ENCODE measurements around the gene STARD4. TPM values are rescaled to one million over a fixed set of nuclear protein-coding genes. Genes with fewer than 3 reads are reported as not detected.

STARD4 gene
- total RNA-seq, 2 experiments from 2014 or later = 132 TPM

DNA sequence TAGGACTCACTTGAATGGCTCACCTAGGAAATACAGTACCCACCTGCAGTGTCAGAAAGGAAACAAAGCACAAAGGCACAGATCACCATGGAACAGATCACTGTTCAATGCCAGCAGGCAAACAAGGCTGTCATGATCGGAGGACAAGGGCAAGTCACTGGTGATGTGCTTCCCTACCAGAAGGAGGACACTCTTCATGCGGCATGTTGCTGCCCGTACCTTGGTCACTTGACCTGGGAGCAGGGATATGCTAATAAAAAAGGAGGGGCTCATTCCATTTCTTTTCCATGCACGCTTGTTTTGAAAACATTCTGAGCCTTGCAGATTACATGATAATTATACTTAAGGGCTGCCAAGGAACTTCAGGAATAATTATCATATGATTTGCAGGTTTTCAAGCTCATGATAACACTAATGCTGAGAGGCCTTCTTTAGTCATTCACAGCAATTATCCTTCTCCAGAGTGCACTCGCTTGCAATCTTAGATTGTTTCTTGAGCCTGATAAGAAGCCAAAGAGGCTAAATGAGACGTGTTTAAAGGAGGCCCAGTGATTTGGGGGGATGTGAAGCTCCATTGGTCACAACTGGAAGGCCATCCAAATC lies 36.1 kb upstream of the STARD4 start:
- POLR2A ChIA-PET = no interaction called here
- intact Hi-C loops (cut with micrococcal nuclease) = no loop called here
- Mint-ChIP-seq H3K4me1 (ENCODE audit: low read depth) (peaks cover 23% of the 10 kb centered on the region), H3K27ac (no peak overlapping the region), H3K36me3 (ENCODE audit: low read depth) (no peaks in the 10 kb centered on the region), H3K9me3 (no peaks in the 10 kb centered on the region), H3K4me3 (no peak overlapping the region), H3K27me3 (no peaks in the 10 kb centered on the region)
- CTCF ChIA-PET = interaction anchor here (2.2 to 8.0 kb wide), 2 partner anchors 12 to 16 kb away, joined by 6 to 58 read pairs; no protein-coding TSS in a partner anchor
- no peak for DNase-seq
- ATAC-seq = no peak
- TF ChIP-seq, protein P1, sequence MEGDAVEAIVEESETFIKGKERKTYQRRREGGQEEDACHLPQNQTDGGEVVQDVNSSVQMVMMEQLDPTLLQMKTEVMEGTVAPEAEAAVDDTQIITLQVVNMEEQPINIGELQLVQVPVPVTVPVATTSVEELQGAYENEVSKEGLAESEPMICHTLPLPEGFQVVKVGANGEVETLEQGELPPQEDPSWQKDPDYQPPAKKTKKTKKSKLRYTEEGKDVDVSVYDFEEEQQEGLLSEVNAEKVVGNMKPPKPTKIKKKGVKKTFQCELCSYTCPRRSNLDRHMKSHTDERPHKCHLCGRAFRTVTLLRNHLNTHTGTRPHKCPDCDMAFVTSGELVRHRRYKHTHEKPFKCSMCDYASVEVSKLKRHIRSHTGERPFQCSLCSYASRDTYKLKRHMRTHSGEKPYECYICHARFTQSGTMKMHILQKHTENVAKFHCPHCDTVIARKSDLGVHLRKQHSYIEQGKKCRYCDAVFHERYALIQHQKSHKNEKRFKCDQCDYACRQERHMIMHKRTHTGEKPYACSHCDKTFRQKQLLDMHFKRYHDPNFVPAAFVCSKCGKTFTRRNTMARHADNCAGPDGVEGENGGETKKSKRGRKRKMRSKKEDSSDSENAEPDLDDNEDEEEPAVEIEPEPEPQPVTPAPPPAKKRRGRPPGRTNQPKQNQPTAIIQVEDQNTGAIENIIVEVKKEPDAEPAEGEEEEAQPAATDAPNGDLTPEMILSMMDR (IDR thresholded peaks at IDR 0.05) = no peak

DNA sequence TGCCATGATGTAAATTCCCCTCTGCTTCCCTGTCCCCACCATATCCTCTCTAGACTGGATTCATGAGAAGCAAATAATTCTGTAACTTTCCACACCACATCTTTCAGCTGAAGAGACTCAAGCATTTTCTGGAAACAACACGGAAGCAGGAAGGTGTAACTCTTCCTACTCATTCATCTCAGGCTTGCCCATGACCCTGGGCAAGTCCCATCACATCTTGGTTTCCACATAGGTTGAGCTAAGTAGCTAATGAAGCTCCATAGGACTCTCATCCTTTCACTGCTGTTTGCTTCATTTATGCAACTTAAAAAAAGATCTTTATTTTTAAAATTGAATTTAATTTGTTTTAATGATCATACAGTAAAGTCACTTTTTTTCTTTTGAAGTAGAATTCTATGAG lies 32.7 kb upstream of the STARD4 start:
- ChIA-PET POLR2A (interaction anchor here (0.6 kb wide), 1 partner anchor 54 kb away, joined by 3 read pairs; no protein-coding TSS in a partner anchor), CTCF (interaction anchor here (0.9 to 5.0 kb wide), 3 partner anchors 9 to 602 kb away, joined by 3 to 33 read pairs (median 3); no protein-coding TSS in a partner anchor)
- ATAC-seq = no peak
- H3K36me3 Mint-ChIP-seq (ENCODE audit: low read depth) = no peaks in the 10 kb centered on the region
- no peaks in the 10 kb centered on the region for H3K4me1 Mint-ChIP-seq (ENCODE audit: low read depth)
- no peaks in the 10 kb centered on the region for H3K9me3 Mint-ChIP-seq
- no peak for DNase-seq
- TF ChIP-seq, protein P1 (IDR thresholded peaks at IDR 0.05) = no peak
- intact Hi-C loops (cut with micrococcal nuclease) = no loop called here
- H3K27ac Mint-ChIP-seq = no peak overlapping the region
- H3K27me3 Mint-ChIP-seq = peaks cover 6% of the 10 kb centered on the region
- no peak overlapping the region for H3K4me3 Mint-ChIP-seq

DNA sequence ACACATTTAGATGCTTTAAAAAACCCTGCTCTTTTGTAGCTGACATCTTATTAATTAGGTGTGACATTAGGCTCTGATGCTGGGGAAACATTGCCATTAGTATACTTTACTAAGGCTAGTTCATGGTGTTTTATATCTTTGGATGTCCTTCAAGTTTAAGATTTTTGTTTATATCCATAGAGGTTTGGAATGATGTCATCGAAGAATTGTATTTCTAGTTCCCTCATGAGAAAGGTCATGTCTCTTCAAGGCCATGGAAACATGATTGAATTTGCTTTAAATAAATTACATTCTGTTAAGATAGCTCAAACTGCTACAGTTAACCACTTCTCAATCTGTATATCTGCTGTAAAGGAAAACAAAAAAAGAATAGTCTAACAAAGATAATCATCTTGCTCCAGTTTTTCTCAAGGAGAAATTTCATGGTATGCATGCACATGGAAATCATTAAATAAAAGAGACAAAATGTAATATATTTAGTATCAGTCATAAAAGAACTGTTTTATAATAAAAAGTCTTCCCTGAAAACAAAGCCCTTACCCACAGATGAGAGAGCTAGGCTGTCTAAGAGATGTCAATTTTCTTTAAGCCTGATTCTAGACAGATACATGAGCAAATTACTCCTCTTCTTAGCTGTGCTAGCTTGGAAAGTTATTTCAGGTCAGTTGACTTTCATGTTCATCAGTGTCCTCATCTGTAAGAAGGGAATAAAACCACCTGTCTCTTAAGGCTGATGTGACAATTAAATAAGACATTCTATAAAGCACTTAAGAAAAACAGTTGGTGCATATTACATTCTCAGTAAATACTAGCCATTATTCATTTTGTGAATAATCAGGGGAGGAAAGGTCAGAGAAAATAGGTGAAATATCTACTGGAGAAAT lies 25.0 kb upstream of the STARD4 start:
- H3K27ac Mint-ChIP-seq = no peak overlapping the region
- no peak overlapping the region for H3K4me3 Mint-ChIP-seq
- H3K36me3 Mint-ChIP-seq (ENCODE audit: low read depth) = no peaks in the 10 kb centered on the region
- H3K9me3 Mint-ChIP-seq = no peaks in the 10 kb centered on the region
- peaks cover 2% of the 10 kb centered on the region for H3K4me1 Mint-ChIP-seq (ENCODE audit: low read depth)
- DNase-seq (no peak), ATAC-seq (no peak)
- POLR2A ChIA-PET = no interaction called here
- intact Hi-C loops (cut with micrococcal nuclease) = no loop called here
- peaks cover 14% of the 10 kb centered on the region for H3K27me3 Mint-ChIP-seq
- CTCF ChIA-PET = interaction anchor here (1.8 kb wide), 1 partner anchor 13 kb away, joined by 10 read pairs; no protein-coding TSS in a partner anchor
- TF ChIP-seq, protein P1 (IDR thresholded peaks at IDR 0.05) = no peak

DNA sequence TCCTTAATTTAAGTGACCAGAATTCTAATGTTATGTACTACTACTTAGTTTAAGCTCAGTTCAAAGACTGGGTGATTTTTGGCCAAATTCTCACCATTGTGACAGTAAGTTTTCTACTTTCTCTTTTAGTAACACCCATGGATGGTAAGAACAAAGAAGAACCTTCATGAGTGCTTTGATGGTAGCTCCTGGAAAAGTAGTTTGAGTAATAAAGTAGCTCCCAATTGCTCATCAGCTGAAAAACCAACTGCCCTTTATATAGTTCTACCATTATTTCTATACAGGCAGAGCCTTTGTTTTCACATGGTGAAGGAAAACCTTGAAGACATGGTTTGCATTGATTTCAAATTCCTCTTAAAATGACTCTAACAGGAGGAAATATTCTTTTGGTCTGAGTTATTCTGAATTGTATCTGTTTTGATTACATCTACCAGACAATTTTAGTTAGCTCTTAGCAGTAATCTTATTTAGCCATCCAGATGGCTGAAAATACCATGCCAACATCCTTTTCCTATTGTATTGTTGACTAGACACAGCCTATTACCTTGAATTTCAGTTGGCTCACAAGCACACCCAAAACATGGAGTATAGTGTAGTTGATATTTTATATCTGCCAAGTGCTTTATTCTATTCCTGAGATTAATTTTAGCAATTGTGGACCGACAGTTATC lies 23.7 kb upstream of the STARD4 start:
- ChIA-PET POLR2A (no interaction called here), CTCF (interaction anchor here (0.9 to 1.4 kb wide), 4 partner anchors 9 to 610 kb away, joined by 3 to 6 read pairs (median 4); no protein-coding TSS in a partner anchor)
- peak; percentile 30 for ATAC-seq
- intact Hi-C loops (cut with micrococcal nuclease) = no loop called here
- H3K4me3 Mint-ChIP-seq = no peak overlapping the region
- H3K4me1 Mint-ChIP-seq (ENCODE audit: low read depth) = peaks cover 6% of the 10 kb centered on the region
- peaks cover 10% of the 10 kb centered on the region for H3K27me3 Mint-ChIP-seq
- TF ChIP-seq, protein P1 (IDR thresholded peaks at IDR 0.05) = no peak
- no peak for DNase-seq
- H3K36me3 Mint-ChIP-seq (ENCODE audit: low read depth) = no peaks in the 10 kb centered on the region
- H3K27ac Mint-ChIP-seq = no peak overlapping the region
- no peaks in the 10 kb centered on the region for H3K9me3 Mint-ChIP-seq
